Body of pancreas (tissue), 4 donors: Measurements from ENCODE around the gene HEPH. TPM values are rescaled to one million over a fixed set of nuclear protein-coding genes. Genes with fewer than 3 reads are reported as not detected.

Experiments
- ATAC-seq: fragments of 150-250 bp; one replicate; pipeline ENCODE4 v1.9.1; 2016
- DNase-seq, 4 donors: peaks; one replicate each; pipeline ENCODE4 v3.0.0-alpha.2; 2019
- H3K27ac ChIP-seq, 4 donors: fragments of 200-600 bp; sonication (generic); 1 replicate in 3 of 4; 2 replicates in 1 of 4; pipeline versions ENCODE4 v1.5.1 to v1.6.1; 2016 to 2019; ENCODE audit warnings: mild to moderate bottlenecking in 1 of 4, mixed read lengths in 1 of 4, moderate library complexity in 1 of 4
- H3K27me3 ChIP-seq, 2 donors: fragments of 200-600 bp; sonication (generic); one replicate each; pipeline ENCODE4 v1.6.0; 2016; ENCODE audit warnings: mild to moderate bottlenecking in 1 of 2
- H3K36me3 ChIP-seq, 2 donors: fragments of 200-600 bp; sonication (generic); replicated peaks in 1 of 2; 2 replicates each; pipeline ENCODE4 v1.5.1; 2016; ENCODE audit warnings: low read depth in 2 of 2; ENCODE audit not compliant: insufficient read depth in 1 of 2
- H3K4me1 ChIP-seq: fragments of 200-600 bp; sonication (generic); one replicate; pipeline ENCODE4 v1.6.0; 2016
- H3K4me3 ChIP-seq, 2 donors: fragments of 200-600 bp; sonication (generic); 1 replicate in 1 of 2; 2 replicates in 1 of 2; pipeline ENCODE4 v1.5.1; 2016 to 2019
- H3K9me3 ChIP-seq, 3 donors: fragments of 200-600 bp; sonication (generic); 1 replicate in 2 of 3; 2 replicates in 1 of 3; pipeline ENCODE4 v1.5.1; 2016
- CTCF ChIP-seq, 7 experiments: fragments of 450-650 bp in 4 of 7; fragments of 200-600 bp in 3 of 7; sonication (generic) in 3 of 7; IDR thresholded peaks; one replicate each; pipeline ENCODE4 v1.5.1; 2016 to 2019; ENCODE audit warnings: antibody characterized with exemption in 7 of 7
- POLR2A ChIP-seq, 3 donors: fragments of 450-650 bp; IDR thresholded peaks; one replicate each; pipeline ENCODE4 v1.6.1; 2016; ENCODE audit warnings: antibody characterized with exemption in 3 of 3, mild to moderate bottlenecking in 2 of 3
- WGBS, 2 donors: methylation state at CpG; one replicate each; pipeline ENCODE4 v1.1.5; 2017; 5-methylcytosine and 5-hydroxymethylcytosine counted together
- intact Hi-C: fragments of 100-400 bp; cut with DNase I; formaldehyde crosslinking; loops from one replicate; pipeline ENCODE4 v1.15.1; 2023
- total RNA-seq, 2 donors: library from RNA; depleted of rRNA; stranded (reverse); fragments of >200 nt; gene quantifications; one replicate each; pipeline ENCODE4 v1.1.0, GENCODE V29; 2016

The HEPH gene
- total RNA-seq, 2 donors from 2014 or later, result 2.3 to 4.2 TPM

DNA sequence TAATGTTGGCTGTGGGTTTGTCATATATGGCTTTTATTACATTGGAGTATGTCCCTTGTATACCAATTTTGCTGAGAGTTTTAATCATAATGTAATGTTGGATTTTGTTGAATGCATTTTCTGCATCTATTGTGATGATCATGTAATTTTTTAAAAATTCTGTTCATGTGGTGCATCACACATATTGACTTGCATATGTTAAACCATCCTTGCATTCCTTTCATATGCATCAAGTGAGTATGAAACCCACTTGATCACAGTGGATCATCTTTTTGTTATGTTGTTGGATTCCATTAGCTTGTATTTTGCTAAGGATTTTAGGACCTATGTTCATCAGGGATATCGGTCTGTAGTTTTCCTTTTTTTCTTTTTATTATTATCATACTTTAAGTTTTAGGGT lies 12.1 kb downstream of the HEPH start:
- no peaks in the 10 kb centered on the region for H3K9me3 ChIP-seq
- H3K27ac ChIP-seq, result no peak overlapping the region
- no peak overlapping the region for H3K4me3 ChIP-seq
- no peak for ATAC-seq
- H3K4me1 ChIP-seq, result no peaks in the 10 kb centered on the region
- WGBS, 2 donors, result 82 to 88% methylated on average over 1 of the region's 1 CpG
- intact Hi-C loops, result no loop called here
- no peaks in the 10 kb centered on the region for H3K27me3 ChIP-seq
- DNase-seq, result no peak
- no peak for TF ChIP-seq CTCF (IDR thresholded peaks at IDR 0.05)
- no peak for TF ChIP-seq POLR2A (IDR thresholded peaks at IDR 0.05)
- H3K36me3 ChIP-seq, result no peaks in the 10 kb centered on the region

DNA sequence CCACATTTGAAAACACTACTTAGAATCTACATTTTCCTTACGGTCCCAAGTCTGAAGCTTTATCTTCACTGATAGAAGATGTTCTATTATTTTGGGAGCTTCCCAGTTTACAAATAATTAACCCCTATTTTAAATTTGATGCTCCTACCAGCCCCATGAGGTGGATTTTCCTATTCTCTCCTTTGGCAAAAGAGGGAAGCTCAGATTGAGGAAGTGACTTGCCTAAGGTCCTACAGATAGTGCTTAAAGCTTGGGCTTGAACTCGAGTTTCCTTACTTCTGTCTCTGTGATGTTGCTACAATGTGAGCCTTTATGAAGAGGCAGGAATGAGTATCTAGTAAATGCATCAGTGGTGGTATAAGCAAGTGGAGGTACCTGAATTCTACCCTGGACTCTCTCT lies 27.5 kb downstream of the HEPH start:
- ATAC-seq (no peak), DNase-seq (no peak)
- Histone ChIP-seq H3K4me1 (no peaks in the 10 kb centered on the region), H3K27me3 (no peaks in the 10 kb centered on the region), H3K36me3 (no peaks in the 10 kb centered on the region), H3K9me3 (no peaks in the 10 kb centered on the region), H3K27ac (no peak overlapping the region), H3K4me3 (no peak overlapping the region)
- TF ChIP-seq POLR2A (IDR thresholded peaks at IDR 0.05) (no peak), CTCF (IDR thresholded peaks at IDR 0.05) (no peak)
- 46 to 52% methylated on average over 2 of the region's 2 CpGs for WGBS, 2 donors
- intact Hi-C loops, result no loop called here

- no peak for ATAC-seq
- TF ChIP-seq CTCF (IDR thresholded peaks at IDR 0.05), result no peak
- no peak for TF ChIP-seq POLR2A (IDR thresholded peaks at IDR 0.05)
- Histone ChIP-seq H3K36me3 (no peaks in the 10 kb centered on the region), H3K27me3 (no peaks in the 10 kb centered on the region), H3K4me1 (no peaks in the 10 kb centered on the region), H3K4me3 (no peak overlapping the region), H3K27ac (no peak overlapping the region), H3K9me3 (no peaks in the 10 kb centered on the region)
- intact Hi-C loops, result no loop called here
- no peak for DNase-seq
Observed at GRCh38 chrX:66193821-66194220, 29.8 kb downstream of the HEPH start.

DNA sequence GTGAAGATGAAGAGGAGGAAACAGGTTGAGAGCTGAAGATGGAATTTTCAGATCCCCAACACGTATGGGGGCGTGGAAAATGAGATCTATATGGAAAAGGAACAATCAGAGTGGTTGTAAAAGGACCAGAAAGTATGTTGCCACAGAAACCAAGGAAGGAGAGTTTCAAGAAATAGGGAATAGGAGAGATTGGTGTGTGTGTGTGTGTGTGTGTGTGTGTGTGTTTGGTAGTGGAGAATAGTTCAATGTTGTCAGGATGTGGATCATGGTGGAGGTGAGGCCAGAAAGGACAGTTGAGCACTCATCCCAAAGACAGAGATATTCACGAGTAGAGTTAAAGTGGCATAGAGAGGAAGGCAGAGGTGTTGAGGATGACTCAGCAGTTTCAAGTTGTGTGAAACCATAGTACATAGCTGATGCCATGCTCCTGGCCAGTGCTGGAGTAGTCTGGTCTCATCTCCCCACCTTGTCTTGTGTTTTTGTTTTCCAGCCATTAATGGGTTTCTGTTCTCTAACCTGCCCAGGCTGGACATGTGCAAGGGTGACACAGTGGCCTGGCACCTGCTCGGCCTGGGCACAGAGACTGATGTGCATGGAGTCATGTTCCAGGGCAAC lies 36.1 kb downstream of the HEPH start:
- Histone ChIP-seq H3K9me3 (no peaks in the 10 kb centered on the region), H3K4me1 (no peaks in the 10 kb centered on the region), H3K4me3 (no peak overlapping the region), H3K27ac (no peak overlapping the region), H3K36me3 (no peaks in the 10 kb centered on the region), H3K27me3 (no peaks in the 10 kb centered on the region)
- intact Hi-C loops, result no loop called here
- DNase-seq (no peak), ATAC-seq (no peak)
- TF ChIP-seq POLR2A (IDR thresholded peaks at IDR 0.05) (no peak), CTCF (IDR thresholded peaks at IDR 0.05) (no peak)
- WGBS, 2 donors, result 40 to 41% methylated on average over 3 to 4 of the region's 4 CpGs
